Fibroblast of peridontal ligament (primary cell): Measurements from ENCODE around the gene SCEL.
A peak's percentile ranks its signal among the peaks of the same experiment; 100 is the strongest.

Experiments
- DNase-seq: peaks from one replicate; pipeline ENCODE4 v3.0.0-alpha.2; 2010; ENCODE audit errors: extremely low read depth

SCEL gene

GRCh38 chr13:77521595-77522367 lies 13.7 kb upstream of the SCEL start:
- no peak for DNase-seq

- no peak for DNase-seq
Measured at GRCh38 chr13:77522444-77522843, 13.1 kb upstream of the SCEL start.

DNA sequence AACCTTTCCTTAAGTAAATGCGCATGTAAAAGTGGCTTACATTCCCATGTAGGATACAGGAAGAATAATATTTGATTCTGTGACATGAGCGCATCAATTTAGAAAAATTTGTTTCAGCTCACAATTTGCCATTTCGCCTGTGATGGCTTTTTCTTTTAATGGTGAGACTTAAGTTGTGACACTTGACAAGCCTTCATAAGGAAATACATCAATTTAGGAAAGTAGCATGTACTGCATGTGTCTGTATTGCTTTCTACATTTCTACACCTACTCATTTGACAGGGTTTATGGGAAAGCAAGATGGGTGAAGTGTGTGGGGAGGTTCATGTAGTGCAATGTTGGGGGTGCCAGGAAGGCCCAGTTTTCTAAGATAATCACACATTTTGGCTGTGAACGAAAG lies 12.1 kb upstream of the SCEL start:
- DNase-seq: no peak

DNA sequence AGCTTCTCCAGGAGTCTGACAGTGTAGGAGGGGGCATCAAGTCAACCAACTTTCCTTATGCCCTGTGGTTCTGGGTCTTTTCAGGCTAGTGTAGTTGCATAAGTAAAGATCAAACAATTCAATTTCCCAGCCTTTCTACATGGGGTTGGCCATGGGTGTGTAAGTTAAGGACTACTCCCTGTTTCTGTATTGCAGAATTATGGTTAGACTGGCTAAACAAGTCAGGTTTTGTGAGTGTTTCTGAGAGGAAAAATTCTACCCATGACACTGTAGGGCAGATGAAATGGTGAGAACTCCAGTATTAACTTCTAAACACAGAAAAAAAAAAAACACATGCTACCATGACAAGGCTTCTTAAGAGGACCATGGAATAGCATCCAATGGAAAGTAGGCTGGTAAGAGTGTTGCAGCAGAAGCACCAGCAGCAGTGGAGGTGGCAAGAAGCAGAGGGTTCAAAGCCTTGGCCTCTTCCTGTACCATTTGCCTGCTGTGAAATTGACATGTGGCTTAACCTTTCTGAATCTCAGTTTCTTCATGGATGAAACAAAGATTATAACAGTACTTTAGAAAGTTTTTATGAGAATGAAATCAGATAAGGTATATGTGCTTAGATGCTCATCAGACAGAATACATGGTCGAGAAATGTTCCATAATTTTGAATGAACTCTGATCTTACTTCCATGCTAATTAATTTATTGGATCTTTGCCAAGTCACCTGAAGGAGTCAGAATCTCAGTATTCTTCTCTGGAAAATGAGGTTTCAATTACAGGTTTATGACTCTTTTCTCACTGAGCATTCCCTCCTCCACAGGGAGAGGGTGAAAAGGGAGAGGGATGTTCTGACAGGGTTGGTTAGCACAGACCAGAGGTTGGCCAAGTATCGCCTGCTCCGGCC lies 11.4 kb upstream of the SCEL start:
- no peak for DNase-seq

- DNase-seq: no peak
Measured at GRCh38 chr13:77528414-77528813, 7.1 kb upstream of the SCEL start.

GRCh38 chr13:77528834-77529500 lies 6.5 kb upstream of the SCEL start:
- DNase-seq: no peak

DNA sequence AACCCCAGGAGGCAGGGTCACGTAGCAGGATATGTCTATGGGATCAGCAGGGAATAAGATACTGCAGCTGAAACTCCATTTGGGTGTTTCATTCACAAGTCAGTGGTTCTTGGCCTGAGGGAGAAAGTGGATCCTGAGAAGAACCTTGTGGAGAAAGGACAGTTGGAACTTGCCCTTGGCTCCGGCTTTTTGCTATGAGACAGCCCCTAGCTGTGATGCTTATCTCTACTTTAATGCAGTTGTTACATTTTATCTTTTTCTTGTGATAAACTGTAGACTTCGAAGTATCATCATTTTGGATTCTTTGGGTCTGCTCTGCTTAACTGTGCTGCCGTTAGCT lies 6.0 kb upstream of the SCEL start:
- no peak for DNase-seq

DNA sequence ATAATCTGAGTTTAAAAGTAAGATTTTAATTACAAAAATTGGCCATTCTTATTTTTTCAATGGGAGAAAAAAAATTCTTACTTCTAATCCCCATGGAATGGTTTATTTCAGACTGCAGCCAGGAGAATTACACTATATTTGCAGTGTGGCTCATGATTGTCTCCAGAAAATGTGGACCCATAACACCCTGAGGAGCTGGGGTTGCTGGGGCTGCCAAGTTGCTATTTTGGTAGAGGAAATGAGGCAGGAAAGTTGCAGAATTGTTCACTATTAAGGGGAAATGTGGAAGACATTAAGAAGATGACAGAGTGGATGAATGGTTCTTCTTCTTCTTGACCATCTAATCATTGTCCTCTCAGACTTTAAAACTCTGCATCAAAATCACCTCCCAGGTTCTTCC lies 4.6 kb upstream of the SCEL start:
- no peak for DNase-seq

DNA sequence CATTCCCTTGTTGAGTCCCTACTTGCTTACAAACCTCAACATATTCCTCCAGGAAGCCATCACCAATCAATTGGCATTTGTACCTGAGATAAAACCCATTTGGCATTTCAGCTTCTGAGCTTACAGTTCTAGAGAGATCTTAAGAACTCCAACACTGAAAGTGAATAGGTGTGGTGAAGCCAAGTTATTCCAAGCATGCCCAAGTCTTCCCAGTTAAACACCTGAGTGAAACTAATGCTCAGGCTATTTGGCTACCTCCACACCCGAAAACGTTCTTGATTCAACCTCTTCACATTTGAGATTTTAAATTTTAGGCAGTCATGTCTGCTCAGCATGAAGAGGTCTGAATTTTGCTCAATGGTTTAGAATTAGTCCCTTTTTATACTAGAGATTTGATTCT lies 2.5 kb upstream of the SCEL start:
- DNase-seq: no peak

- no peak for DNase-seq
Measured at GRCh38 chr13:77533875-77534788, 1.4 kb upstream of the SCEL start.

- no peak for DNase-seq
Measured at GRCh38 chr13:77536358-77536757, 852 bp downstream of the SCEL start.

DNA sequence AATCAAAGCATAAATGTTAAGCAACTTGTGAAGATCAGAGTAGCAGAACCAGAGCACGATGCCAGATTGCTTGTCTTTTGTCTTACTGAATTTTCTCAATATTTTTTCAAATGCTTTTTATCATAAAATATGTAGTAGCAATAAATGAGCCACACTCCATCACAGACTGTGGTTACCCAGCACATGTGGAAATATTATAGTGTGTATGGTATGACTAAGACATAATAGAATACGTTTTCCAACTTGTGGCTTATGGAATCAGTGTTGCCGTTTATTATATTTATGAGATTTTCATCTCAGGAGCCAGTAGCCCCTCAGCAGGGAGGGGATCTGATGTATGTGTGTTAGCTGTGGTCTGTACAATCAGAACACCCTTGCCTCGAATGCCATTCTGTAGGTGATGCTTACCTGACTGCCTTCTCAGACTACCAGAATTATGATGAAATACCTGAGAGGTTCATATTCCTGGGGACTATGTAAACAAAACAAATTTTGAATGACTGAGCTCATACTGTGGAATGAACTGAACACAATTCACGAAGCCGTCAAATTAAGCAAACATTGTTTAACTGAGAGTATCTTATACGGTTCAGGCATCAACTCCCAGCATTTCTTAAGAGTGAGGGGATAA lies 1.9 kb downstream of the SCEL start:
- no peak for DNase-seq

- DNase-seq: no peak
Measured at GRCh38 chr13:77543711-77544110, 8.2 kb downstream of the SCEL start.

GRCh38 chr13:77544355-77544754 lies 8.8 kb downstream of the SCEL start:
- peak; percentile 27 for DNase-seq

DNA sequence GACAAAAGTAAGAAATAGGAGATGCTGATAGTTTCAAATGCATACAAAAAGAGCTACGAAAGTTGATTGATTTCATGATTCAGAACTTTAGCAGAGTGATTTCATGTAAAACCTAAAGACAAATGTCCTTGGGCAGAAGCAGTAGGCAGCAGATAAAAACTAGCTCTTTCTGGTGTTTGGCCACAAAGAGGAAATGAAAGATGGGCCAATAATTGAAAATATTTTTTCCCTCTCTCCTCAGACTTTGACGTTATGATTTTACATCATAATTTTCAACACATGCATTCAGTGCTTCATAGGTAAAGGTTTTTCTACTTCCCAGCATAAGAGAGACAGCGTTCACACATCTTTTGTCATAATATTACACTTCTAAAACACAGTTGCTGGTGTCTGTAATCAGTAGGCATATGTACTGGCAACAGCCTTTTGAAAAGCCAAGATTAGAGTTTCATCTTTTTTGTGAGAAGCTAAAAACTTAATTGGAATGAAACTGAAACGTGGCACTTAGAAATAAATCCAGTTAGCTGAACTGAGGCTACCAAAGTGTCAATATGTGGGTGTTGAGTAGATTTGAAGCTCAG lies 9.3 kb downstream of the SCEL start:
- no peak for DNase-seq

GRCh38 chr13:77545626-77546412 lies 10.3 kb downstream of the SCEL start:
- no peak for DNase-seq

GRCh38 chr13:77548095-77548494 lies 12.6 kb downstream of the SCEL start:
- DNase-seq: no peak

DNA sequence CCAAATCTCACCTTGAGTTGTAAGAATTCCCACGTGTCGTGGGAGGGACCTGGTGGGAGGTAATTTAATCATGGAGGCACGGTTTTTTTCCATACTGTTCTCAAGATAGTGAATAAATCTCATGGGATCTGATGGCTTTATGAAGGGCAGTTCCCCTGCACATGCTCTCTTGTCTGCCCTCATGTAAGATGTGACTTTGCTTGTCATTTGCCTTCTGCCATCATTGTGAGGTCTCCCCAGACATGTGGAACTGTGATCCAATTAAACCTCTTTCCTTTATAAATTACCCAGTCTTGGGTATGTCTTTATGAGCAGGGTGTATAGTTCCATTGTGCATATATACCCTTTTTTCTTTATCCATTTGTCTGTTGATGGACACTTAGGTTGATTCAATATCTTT lies 13.1 kb downstream of the SCEL start:
- no peak for DNase-seq

- no peak for DNase-seq
Measured at GRCh38 chr13:77554069-77554468, 18.6 kb downstream of the SCEL start.

GRCh38 chr13:77555246-77555645 lies 19.7 kb downstream of the SCEL start:
- no peak for DNase-seq
